GOT3 (cell line): ENCODE measurements around the gene SPEF2.
"Not testable (repeated sequence)": the region's sequence is repeated elsewhere in the genome, so short reads cannot be mapped to it uniquely, and the experiment has no call there.

Experiments used
- DNase-seq: peaks from one replicate; lab custom pipeline; 2025; ENCODE audit warnings: mixed read lengths; lab: John Stamatoyannopoulos, UW

The SPEF2 gene

DNA sequence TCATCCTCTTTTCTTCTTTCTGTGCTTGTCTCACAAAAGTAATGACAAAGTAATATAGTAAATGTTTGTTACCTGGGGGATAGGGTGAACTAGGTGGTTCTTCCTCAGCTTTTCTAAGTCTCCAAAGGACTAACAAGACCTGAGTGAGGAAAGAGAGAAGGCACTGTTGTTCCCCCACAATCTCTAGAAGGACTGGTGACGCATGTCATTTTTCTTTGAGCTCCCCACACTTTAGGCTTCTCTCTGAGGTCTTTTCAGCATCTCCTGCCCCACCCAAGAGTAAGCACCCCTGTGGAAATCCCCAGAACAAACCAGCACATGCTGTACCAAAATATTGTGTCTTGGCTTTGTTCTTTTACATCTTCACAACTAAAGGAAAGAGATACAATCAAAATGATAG lies 236.6 kb downstream of the SPEF2 start:
- no peak for DNase-seq

DNA sequence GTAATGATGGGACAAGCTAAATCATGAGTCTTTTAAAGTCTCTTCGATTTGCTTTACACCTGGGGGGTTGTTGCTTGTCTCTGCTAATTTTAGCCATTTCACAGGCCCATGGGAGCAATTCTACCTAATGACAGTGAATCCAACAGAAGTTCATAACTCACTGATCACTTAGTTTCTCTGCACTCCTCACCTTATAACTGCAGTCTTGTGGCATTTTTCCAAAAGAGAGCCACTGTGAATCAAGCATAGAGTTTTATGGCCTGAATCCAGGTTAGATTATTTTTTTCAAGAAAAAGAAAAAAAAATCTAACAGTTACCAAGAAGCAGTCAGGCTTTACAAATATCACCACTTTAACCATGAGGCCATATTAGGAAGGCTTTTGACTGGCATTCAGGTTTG lies 237.5 kb downstream of the SPEF2 start:
- DNase-seq, result no peak

DNA sequence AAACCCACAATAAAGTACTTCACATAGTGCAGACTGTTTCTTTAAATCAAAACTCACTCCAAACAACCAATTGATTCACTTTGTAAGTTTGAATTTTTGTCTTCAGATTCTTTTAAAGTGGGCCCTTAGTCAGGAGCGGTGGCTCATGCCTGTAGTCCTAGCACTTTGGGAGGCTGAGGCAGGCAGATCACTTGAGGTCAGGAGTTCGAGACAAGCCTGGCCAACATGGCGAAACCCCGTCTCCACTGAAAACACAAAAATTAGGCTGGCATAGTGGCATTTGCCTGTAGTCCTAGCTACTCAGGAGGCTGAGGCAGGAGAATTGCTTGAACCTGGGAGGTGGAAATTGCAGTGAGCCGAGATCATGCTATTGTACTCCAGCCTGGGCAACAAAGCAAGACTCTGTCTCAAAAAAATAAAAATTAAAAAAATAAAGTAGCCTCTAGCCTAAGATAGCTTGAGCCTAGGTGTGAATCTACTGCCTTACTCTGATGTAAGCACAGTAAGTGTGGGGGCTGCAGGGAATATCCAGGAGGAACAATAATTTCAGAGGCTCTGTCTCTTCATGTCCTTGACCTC lies 238.6 kb downstream of the SPEF2 start:
- not testable (repeated sequence) for DNase-seq

DNA sequence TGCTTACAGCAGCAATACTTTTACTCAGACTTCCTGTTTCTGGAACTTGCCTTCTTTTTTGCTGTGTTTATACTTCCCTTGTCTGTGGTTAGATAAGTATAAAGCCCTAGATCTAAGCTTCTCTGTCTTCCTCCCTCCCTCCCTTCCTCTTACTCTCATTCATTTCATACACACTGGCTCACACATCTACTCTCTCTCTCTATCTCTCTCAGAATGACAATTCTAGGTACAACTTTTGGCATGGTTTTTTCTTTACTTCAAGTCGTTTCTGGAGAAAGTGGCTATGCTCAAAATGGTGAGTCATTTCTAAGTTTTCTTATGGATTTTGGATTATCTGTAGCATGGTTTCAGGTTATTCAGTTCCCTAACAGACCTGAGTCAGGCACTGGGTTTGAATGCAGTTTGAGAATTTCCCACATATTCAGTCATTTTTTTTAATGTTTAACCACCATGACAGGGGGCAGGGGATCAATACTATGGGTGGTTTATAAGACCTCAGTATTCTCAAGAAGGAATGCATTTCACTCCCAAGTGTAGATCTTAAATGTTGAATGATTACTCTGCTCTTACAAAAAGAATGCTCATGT lies 239.2 kb downstream of the SPEF2 start, which contains the start of gene IL7R:
IL7R (plus strand) TSS at position 127 of the 587 bp plus-strand sequence; CDS start at position 214, 87 bp downstream.
- DNase-seq, result no peak

DNA sequence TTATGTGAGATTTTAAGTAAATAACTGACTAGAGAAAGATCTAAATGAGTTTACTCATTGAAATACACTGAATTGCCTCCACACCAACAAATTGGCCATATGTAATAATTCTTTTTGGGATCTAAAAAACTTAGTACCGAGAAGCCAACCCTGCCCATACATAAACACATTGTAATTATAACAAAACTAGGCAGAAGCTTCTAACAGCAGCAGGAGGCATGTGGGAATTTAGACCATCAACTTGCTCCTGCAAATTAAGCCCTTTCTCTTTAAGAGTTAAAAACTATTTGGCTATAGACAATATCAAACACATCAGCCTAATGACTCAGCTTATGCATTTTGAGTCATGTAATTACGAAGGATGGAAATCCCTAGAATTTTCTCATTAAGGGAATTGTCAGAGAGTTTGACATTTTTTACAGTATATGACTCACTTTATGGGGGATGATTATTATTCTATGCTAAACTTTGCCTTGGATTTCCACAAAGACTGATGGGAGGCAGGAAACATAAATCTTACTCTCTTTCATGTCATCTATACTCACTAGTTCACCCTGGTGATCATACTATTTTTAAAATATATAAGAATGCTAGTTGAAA lies 240.0 kb downstream of the SPEF2 start:
- no peak for DNase-seq

DNA sequence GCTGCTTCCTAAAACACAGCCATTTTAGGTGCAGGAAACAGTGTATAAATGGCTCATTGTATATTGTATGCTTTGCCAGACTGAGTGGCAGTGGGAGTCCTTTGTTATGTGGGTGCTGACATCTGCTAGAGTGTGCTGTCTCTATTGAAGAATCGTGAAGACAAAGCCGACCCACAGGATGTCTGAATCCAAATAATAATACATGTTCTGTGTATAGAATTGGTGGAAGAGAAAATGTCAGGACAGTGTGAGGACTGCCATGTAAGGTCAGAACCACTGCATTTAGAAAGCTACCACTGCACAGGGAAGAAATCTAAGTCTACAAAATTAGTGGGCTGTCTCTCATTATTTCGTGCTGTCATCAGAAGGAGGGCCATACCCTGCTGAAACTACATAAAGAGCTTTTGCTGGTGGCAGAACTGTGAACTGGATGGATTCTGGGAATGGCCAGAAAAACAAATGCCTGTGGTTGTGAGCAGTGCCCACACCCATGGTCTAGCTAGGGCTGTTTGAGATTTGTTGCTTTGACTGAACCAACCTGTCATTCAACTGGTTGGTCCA lies 241.5 kb downstream of the SPEF2 start:
- no peak for DNase-seq

DNA sequence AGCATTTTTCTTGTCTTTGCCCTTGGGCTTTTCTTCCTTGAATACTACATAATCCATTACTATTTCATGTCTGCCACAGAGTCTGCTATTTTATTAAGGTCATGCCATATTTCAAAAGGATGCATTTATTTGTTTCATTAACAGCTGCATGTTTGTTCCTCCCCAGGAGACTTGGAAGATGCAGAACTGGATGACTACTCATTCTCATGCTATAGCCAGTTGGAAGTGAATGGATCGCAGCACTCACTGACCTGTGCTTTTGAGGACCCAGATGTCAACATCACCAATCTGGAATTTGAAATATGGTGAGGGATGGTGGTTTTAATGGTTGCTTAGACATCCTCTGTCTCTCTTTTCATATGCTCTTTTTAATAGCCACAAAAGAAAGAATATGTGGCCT lies 243.0 kb downstream of the SPEF2 start:
- no peak for DNase-seq

DNA sequence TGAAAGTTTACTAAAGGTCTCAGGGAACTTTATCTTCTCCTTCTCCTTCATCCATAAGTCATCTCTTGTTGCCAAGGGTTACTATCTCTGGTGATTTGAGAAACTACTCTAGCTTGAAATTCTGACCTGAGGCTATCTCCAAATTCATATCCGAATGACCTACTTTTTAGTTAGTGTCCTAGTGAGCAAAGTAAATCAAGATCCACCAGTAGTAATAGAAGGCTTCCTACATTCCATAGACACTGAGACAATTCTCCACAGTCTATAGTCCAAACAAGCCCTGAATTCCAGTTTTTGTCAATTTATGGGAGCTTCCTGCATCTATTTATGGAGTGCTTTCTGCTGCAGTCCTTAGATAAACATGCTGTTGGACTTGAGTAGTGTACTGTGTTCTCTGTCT lies 244.1 kb downstream of the SPEF2 start:
- DNase-seq, result no peak

DNA sequence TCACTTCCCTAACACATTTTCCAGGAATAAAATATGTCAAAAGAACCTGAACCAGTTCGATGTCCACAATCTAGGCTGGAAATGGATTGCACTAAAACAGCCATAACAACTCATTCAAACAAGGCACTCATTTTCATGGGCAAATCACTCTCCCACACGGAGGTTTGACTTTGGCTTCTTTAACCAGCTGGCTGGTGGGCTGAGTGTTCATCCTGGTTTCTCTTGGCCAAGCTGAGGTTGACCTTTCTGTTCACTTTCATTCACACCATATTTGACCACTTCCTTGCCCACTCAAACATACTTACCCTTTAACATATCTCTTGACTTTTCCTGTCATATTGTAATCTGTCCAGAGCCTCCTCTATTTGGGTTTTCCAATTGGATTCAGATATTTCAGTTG lies 244.5 kb downstream of the SPEF2 start:
- no peak for DNase-seq

DNA sequence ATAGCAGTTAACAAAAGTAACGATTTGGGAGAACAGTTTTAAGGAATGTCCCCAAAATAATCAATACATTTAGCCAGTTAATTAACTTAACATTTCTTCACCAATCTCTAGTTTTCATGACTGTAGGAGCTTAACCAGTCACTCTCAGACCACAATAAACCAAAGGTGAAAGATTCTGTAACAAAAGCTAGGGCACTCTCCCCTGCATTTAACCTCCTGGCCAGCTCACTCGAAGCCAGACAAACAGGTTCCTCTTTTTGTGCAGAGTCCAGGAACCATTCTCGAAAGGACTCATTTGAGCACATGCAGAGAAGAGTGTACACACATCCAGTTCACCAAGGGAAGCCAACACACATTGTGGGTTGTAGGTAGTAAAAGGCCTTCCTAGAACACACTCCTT lies 245.5 kb downstream of the SPEF2 start:
- DNase-seq, result no peak
